Heart left ventricle (tissue), 16 donors: ENCODE measurements around the gene MS4A18. TPM values are rescaled to one million over a fixed set of nuclear protein-coding genes. Genes with fewer than 3 reads are reported as not detected.

ENCODE experiments used
- ATAC-seq, 4 donors: fragments of 200-7000 bp; cut with Tn5 transposase; one replicate each; pipeline ENCODE4 v1.9.1; 2020 to 2022; ENCODE audit warnings: moderate library complexity in 4 of 4, mild to moderate bottlenecking in 3 of 4, moderate number of reproducible peaks in 1 of 4
- DNase-seq, 5 donors: peaks; one replicate each; pipeline ENCODE4 v3.0.0-alpha.2; 2020
- H3K27ac ChIP-seq, 12 donors: fragments of 200-600 bp; sonication (generic) in 4 of 12; one replicate each; pipeline versions ENCODE4 v1.5.0 to v1.8.0; 2016 to 2022; ENCODE audit warnings: mild to moderate bottlenecking in 2 of 12
- H3K27me3 ChIP-seq, 9 donors: fragments of 200-600 bp; sonication (generic) in 2 of 9; one replicate each; pipeline versions ENCODE4 v1.5.1 to v1.8.0; 2016 to 2022; ENCODE audit warnings: mild to moderate bottlenecking in 3 of 9
- H3K36me3 ChIP-seq, 9 donors: fragments of 200-600 bp; sonication (generic) in 2 of 9; one replicate each; pipeline versions ENCODE4 v1.5.0 to v1.8.0; 2018 to 2022; ENCODE audit warnings: mild to moderate bottlenecking in 2 of 9
- H3K4me1 ChIP-seq, 12 donors: fragments of 200-600 bp; sonication (generic) in 4 of 12; one replicate each; pipeline versions ENCODE4 v1.5.0 to v1.8.0; 2016 to 2022; ENCODE audit warnings: mild to moderate bottlenecking in 3 of 12
- H3K4me3 ChIP-seq, 12 donors: fragments of 200-600 bp; sonication (generic) in 4 of 12; one replicate each; pipeline versions ENCODE4 v1.5.0 to v1.8.0; 2017 to 2022; ENCODE audit warnings: mild to moderate bottlenecking in 9 of 12, moderate library complexity in 4 of 12
- H3K9me3 ChIP-seq, 12 donors: fragments of 200-600 bp; sonication (generic) in 4 of 12; one replicate each; pipeline versions ENCODE4 v1.5.0 to v1.8.0; 2016 to 2022; ENCODE audit warnings: mild to moderate bottlenecking in 1 of 12
- POLR2A ChIP-seq, 2 donors: fragments of 450-650 bp; IDR thresholded peaks; one replicate each; pipeline ENCODE4 v1.6.1; 2017; ENCODE audit warnings: antibody characterized with exemption in 2 of 2, mild to moderate bottlenecking in 2 of 2, moderate library complexity in 2 of 2
- WGBS, 4 donors: extraction: QIAGEN DNeasy Blood & Tissue Kit in 2 of 4; methylation state at CpG; one replicate each; pipeline versions ENCODE4 v1.1.5 to v1.1.7; 2013 to 2018; 5-methylcytosine and 5-hydroxymethylcytosine counted together
- intact Hi-C, 10 donors: fragments of 100-400 bp; cut with DNase I; formaldehyde crosslinking; loops; one replicate each; pipeline versions ENCODE4 v1.11.1 to v1.14.2; 2022
- polyA plus RNA-seq, 2 donors: library from polyadenylated mRNA; stranded (reverse); fragments of 200-250 nt; gene quantifications; one replicate each; pipeline ENCODE4 v1.2.3, GENCODE V29; 2013
- total RNA-seq, 9 donors: library from RNA; depleted of rRNA in 2 of 9; stranded (reverse); fragments of >200 nt in 2 of 9; fragmentation: NEBNext Ultra II Directional in 3 of 9; extraction: Animal tissue kit (Norgen Biotek cat#: 25700) in 3 of 9; gene quantifications; one replicate each; pipeline versions ENCODE4 v1.1.0 to v1.2.4, GENCODE V29; 2016 to 2023
- TF ChIP-seq, protein P1 (sequence below), 12 donors: fragments of 200-600 bp; sonication (generic) in 4 of 12; IDR thresholded peaks; one replicate each; pipeline versions ENCODE4 v1.5.0 to v1.8.0; 2018 to 2022; ENCODE audit warnings: antibody characterized with exemption in 12 of 12, mild to moderate bottlenecking in 5 of 12
- donor health status: ischemic (EF 13 %, LVEDD 7.1; RV severe dilation, severe dysfunction).
- donor health status: healthy with polysubstance abuse.
- donor health status: DM: no; HTN: yes; CAD: no.
- donor health status: DM: no; HTN: no; CAD: no.
- donor health status: ischemic (EF 25% LVEDD 6.9; RV normal size, moderate dysfunction).
- donor health status: ischemic (EF 25% LVEDD 5.7; RV mildly dilated, moderate dysfunction).
- donor health status: healthy.
- donor health status: DM: yes; HTN: yes; CAD: no.
- donor health status: ischemic (EF 35%, LVEDD 5.7; RV mildly dilated, moderate dysfunction).
- donor health status: nonischemic (EF 11% LVEDD 7.7; RV severe dilation, severe dysfunction).
- donor health status: DM: yes; HTN: yes; CAD: no.
- donor health status: PGD.
- donor health status: ischemic (EF 29% LVEDD 5.4; RV normal size, mild dysfunction).
- donor health status: nonischemic (EF 23%, LVEDD 6.1; RV moderate dilation, normal function).

Gene MS4A18
- total and polyA plus RNA-seq, 11 donors = not detected

DNA sequence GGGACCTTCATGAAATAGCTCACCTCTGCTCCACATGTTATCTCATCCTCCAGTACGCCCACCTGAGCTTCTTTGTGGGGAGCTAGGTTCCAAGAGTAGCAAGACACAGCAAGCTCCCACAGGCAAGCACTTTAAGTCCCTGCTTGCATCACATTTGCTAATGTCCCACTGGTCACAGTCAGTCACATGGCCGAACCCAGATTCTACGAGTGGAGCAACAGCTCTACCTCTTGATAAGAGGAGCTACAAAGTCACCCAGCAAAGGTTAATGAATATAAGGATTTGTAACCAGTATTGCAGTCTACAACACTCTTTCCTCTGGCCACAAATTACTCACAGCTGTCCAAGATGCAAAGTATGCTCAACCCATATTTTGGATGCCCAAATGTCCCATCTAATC lies 16.9 kb downstream of the MS4A18 start:
- H3K4me1 ChIP-seq = no peaks in the 10 kb centered on the region
- TF ChIP-seq, protein P1, sequence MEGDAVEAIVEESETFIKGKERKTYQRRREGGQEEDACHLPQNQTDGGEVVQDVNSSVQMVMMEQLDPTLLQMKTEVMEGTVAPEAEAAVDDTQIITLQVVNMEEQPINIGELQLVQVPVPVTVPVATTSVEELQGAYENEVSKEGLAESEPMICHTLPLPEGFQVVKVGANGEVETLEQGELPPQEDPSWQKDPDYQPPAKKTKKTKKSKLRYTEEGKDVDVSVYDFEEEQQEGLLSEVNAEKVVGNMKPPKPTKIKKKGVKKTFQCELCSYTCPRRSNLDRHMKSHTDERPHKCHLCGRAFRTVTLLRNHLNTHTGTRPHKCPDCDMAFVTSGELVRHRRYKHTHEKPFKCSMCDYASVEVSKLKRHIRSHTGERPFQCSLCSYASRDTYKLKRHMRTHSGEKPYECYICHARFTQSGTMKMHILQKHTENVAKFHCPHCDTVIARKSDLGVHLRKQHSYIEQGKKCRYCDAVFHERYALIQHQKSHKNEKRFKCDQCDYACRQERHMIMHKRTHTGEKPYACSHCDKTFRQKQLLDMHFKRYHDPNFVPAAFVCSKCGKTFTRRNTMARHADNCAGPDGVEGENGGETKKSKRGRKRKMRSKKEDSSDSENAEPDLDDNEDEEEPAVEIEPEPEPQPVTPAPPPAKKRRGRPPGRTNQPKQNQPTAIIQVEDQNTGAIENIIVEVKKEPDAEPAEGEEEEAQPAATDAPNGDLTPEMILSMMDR (IDR thresholded peaks at IDR 0.05) = no peak
- no peak for TF ChIP-seq POLR2A (IDR thresholded peaks at IDR 0.05)
- ATAC-seq = no peak
- no peak overlapping the region for H3K4me3 ChIP-seq
- peaks cover 0 to 21% (median 0%) of the 10 kb centered on the region in 12 donors for H3K9me3 ChIP-seq
- 74 to 91% (median 79%) methylated on average over 3 of the region's 3 CpGs for WGBS, 4 donors
- intact Hi-C loops = no loop called here
- no peak overlapping the region for H3K27ac ChIP-seq
- H3K36me3 ChIP-seq = no peaks in the 10 kb centered on the region
- no peak for DNase-seq
- H3K27me3 ChIP-seq = peaks cover 0 to 13% (median 5%) of the 10 kb centered on the region in 9 donors

DNA sequence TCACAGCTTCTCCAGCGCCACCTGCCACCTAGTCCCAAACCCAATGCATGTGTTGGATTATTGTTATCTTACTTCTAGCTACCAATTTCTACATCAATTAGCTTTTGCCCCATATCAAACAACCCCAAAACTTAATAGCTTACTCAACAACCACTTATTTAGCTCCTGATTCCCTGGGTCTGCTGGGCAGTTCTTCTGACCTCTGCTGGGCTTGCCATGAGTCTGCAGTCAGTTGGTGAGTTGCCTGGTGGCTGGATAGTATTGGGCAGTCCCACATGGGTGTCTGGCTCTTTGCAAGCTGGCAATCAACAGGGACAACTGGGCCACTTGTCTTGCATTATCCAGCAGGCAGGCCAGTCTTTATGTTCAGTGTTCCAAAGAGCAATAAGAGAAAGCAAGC lies 18.5 kb downstream of the MS4A18 start:
- no peak overlapping the region for H3K27ac ChIP-seq
- no peak overlapping the region for H3K4me3 ChIP-seq
- intact Hi-C loops = no loop called here
- no peaks in the 10 kb centered on the region for H3K36me3 ChIP-seq
- peaks cover 0 to 13% (median 3%) of the 10 kb centered on the region in 9 donors for H3K27me3 ChIP-seq
- no peak for DNase-seq
- H3K9me3 ChIP-seq = peaks cover 0 to 21% (median 0%) of the 10 kb centered on the region in 12 donors
- no peaks in the 10 kb centered on the region for H3K4me1 ChIP-seq
- WGBS, 4 donors = 84 to 90% (median 86%) methylated on average over 1 of the region's 1 CpG
- no peak for ATAC-seq
- TF ChIP-seq, protein P1 (IDR thresholded peaks at IDR 0.05) = no peak
- no peak for TF ChIP-seq POLR2A (IDR thresholded peaks at IDR 0.05)

DNA sequence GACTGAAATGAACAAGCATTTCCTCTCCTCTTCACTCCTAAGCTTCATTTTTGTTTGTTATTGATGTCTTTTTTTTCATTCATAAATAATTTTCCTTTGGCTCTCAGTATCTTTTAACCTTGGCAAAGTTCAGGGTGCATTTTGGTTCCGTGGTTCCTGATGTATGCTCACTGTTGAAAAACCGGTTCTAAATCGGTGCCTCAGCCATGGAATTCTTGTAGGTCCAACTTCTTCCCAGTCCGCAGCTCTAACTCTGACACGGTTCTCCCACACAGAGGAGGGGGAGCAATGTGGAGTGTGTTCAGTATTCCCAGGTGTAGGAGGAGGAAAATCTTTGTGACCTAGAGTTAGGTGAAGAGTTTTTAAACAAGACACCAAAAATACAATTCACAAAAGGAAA lies 19.6 kb downstream of the MS4A18 start:
- no peaks in the 10 kb centered on the region for H3K36me3 ChIP-seq
- peaks cover 0 to 21% (median 0%) of the 10 kb centered on the region in 12 donors for H3K9me3 ChIP-seq
- intact Hi-C loops = no loop called here
- ATAC-seq (no peak), DNase-seq (no peak)
- H3K27ac ChIP-seq = no peak overlapping the region
- TF ChIP-seq, protein P1 (IDR thresholded peaks at IDR 0.05) = no peak
- no peak for TF ChIP-seq POLR2A (IDR thresholded peaks at IDR 0.05)
- H3K4me1 ChIP-seq = no peaks in the 10 kb centered on the region
- H3K27me3 ChIP-seq = peaks cover 0 to 10% (median 0%) of the 10 kb centered on the region in 9 donors
- H3K4me3 ChIP-seq = no peak overlapping the region
- WGBS, 4 donors = 83 to 91% (median 89%) methylated on average over 5 of the region's 5 CpGs

DNA sequence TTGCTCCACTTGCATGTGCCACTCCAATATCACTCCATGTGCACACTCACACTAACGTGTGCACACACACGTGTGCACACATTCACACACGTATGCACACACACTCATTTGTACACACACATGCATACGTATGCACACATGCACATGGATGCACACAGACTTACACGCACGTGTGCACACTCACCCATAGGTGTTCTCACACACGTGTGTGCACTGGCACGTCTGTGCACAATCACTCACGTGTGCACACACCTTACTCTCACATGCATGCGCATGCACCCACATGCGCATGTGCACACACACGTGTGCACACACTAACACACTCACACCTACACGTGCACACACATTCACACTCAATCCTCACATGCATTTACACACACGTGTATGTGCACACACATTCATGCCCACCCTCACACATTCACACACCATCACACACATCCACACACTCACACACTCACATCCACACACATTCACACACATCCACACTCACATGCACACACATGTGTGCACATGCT lies 22.9 kb downstream of the MS4A18 start:
- H3K27me3 ChIP-seq = peaks cover 0 to 30% (median 4%) of the 10 kb centered on the region in 9 donors
- peaks cover 0 to 12% (median 0%) of the 10 kb centered on the region in 12 donors for H3K9me3 ChIP-seq
- H3K4me3 ChIP-seq = no peak overlapping the region
- DNase-seq = no peak
- no peaks in the 10 kb centered on the region for H3K4me1 ChIP-seq
- intact Hi-C loops = no loop called here
- H3K27ac ChIP-seq = no peak overlapping the region
- ATAC-seq = no peak
- H3K36me3 ChIP-seq = no peaks in the 10 kb centered on the region
- WGBS, 4 donors = 93 to 95% (median 94%) methylated on average over 14 of the region's 14 CpGs
- TF ChIP-seq, protein P1 (IDR thresholded peaks at IDR 0.05) = no peak
- no peak for TF ChIP-seq POLR2A (IDR thresholded peaks at IDR 0.05)
